Stimulated activated CD8-positive, alpha-beta memory T cell treated with anti-CD3 and anti-CD28 coated beads, Interleukin-2, amount 100 ng/mL, for 48 hours (primary cell): ENCODE measurements around the gene AMBP.

Experiments
- DNase-seq, 2 donors: peaks; one replicate each; pipeline ENCODE4 v3.0.0-alpha.2; 2020; ENCODE audit warnings: low read depth in 2 of 2

AMBP gene

DNA sequence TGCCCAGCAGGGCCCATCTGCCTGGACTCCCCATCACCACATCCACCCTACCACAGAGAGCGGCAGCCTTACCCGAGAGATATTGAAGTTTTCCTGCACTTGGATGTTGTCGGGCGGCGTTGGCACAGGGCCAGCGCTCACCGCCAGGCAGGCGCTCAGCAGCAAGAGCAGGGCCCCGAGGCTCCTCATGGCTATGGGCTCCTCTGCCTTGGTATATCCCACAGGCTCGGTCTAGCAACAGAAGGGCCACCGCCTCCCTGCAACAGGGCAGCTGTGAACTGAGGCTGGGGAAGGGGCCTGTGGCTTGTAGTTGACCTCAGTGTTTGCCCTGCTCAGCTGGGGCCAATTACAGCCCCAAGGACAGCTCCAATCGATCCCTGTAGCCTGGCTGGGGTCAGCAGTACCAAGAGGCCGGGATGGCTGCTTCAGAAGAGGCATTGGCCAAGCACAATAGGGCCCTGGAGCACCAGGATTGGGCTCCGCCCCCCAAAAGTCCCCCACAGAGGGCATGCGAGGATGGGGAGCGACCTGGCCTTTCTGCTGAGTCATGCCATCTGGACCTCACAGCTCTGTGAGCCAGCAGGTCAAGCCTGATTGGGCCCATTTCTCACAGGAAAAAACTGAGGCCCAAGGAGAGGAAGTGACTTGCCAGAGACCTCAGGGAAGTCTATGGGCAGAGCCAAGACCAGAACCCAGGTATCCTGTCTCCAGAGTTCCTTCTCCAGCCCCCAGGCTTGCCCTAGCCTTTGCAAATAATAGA, at the start of gene AMBP:
AMBP (minus strand) TSS at position 280 of the 760 bp plus-strand sequence; CDS start at position 189, 91 bp downstream.
- no peak for DNase-seq

DNA sequence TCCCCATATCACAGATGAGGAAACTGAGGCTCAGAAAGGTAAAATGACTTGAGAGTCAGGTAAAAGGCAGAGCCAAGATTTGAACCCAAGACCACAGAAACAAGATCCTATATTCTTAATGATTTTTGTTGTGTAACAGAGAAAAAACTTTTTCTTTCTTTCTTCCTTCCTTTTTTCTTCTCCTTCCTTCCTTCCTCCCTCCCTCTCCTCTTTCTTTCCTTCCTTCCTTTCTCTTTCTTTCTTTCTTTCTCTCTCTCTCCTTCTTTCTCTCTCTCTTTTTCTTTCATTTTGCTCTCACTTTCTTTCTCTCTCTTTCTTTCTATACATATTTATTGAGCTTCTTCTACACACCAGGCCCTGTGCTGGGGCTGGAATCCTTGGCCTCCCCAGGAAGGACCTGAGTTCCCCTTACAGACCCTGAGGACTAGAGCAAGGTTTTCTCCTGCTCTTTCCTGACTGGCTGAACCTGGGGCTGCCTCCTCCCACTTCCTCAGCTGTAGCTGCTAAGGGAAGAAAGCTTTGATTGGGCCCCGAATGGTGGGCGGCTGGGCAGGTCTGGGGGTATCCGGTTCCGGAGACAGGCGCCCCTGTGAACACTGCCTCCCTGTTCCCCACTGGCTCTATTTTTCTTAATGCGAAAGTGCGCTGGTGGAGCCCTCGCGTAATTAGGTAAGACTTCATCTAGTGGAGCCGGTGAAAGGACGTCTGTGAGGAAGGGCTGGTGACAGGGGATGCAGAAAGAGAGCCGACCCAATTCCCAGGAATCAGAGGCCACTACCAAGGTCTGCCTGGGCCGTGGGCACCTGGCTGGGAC, 48.4 kb upstream of the AMBP start:
- no peak for DNase-seq

DNA sequence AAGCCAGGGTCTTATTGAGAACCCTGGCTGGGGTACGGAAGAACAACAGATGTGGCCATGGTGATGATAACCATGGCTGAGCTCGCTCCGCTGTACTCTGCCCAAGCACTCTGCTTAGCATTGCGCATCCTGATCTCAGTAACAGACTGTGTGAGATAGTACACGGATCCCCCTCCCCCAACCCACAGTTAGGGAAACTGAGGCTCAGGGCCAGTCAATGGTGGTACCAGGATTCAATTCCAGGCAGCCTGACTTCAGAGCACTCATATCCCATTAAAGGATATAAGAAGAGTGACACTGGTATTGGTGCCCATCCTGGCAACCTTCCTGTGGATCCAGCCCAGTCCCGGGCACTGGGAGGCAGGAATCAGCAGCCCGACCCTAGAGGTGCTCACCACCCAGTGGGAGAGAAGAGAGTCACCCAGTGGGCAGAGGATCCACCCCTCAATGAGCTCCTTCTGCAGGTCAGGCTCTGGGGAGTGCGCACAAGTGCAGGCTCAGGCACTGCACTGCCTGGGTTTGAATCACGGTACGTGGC, 47.4 kb upstream of the AMBP start:
- DNase-seq, result no peak

DNA sequence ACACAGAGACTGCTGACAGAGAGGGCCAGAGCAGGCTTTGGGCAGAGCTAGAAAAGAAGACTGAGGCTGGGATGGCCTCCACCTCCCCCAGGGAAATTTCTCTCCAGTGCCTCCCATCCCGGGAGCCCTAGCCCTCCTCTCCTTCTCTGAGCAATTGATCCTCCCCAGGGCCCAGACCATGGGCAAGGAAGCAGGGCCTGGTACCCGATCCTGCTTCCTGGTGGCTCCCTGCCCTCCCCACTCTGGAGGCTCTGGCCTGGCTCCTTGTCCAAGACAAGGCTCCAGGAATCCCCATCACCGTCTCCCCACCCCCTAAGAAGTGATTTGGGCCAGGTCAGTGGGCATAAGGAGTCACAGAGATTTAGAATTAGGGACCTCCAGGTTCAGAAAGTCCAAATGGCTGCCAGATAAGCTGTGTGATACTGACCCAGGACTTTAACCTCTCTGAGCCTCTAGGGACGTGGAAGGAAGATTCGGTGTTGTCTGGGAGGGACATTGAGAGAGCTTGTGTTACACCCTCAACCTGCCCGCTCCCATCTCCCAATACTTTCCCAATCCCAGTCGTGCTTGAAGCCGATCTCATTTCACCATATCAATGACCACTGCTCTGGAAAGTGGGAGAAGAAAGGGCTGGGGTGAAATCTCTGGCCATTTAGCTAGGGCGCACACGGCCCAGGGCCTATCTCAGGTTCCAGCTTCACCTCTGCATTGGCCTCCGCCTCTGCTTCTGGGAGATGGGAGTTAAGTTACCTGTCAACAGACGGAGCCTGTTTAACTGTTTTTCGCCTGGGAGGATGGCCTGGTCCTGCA, 46.8 kb upstream of the AMBP start:
- DNase-seq, result no peak

DNA sequence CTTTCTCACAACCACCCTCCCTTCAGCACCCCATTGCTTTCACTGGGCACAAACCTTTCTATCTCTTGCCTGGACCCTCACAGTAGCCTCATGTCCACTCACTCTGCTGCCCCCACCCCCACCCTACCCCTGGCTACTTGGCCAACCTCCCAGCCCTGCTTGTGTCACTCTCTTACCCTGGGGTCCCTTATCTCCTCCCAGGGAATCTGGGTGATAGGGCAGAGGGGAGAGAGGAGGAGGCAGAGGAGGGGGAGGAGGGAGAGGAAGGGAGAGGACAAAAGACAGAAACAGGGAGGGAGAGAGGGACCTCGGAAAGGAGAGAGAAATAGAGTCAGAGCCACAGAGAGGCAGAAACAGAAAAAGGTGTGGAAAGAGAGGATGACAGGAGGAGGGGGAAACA, 46.0 kb upstream of the AMBP start:
- no peak for DNase-seq

DNA sequence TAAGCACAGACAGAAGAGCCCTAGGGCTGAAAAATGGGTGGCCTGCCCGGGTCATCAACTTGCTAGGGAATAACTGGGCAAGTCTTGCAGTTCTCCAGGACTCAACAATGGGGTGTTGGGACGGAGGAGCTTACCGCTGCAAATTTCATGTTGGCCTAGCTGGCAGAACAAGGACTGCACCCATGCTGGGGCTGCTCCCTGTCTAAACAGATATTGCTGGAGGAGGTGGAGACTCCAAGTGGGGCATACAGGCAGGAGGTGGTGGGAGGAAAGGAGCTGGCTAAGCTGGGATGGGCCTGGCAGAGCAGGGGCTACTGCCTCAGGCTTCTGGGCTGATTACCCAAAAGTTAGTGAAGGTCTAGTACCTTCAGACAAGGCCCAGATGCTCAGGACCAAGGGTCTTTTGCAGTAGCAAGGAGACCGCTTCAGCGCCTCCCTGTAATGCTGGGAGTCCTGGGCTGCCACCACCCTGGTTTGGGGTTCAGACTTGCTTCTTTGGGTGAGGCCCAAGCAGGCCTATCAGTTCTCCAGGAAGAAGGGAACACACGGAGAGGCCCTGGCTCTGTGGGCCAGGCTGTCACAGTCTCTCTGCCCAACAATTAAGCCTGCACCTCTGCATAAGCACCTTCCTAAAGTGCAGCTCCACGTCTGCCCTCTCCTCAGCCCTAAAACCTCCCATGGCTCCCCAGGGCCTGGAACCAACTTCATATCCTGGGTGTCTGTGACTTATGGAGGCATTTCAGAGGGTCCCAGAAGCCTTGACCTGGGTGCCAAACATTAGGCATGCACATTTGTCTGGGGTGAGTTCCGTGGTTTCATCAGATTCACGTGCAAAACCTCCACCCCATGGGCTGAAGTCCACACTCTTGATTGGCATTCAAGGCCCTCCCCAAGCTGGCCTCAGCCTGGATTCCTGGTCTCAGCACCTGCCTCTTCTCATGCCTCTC, 45.2 kb upstream of the AMBP start:
- DNase-seq, result no peak

DNA sequence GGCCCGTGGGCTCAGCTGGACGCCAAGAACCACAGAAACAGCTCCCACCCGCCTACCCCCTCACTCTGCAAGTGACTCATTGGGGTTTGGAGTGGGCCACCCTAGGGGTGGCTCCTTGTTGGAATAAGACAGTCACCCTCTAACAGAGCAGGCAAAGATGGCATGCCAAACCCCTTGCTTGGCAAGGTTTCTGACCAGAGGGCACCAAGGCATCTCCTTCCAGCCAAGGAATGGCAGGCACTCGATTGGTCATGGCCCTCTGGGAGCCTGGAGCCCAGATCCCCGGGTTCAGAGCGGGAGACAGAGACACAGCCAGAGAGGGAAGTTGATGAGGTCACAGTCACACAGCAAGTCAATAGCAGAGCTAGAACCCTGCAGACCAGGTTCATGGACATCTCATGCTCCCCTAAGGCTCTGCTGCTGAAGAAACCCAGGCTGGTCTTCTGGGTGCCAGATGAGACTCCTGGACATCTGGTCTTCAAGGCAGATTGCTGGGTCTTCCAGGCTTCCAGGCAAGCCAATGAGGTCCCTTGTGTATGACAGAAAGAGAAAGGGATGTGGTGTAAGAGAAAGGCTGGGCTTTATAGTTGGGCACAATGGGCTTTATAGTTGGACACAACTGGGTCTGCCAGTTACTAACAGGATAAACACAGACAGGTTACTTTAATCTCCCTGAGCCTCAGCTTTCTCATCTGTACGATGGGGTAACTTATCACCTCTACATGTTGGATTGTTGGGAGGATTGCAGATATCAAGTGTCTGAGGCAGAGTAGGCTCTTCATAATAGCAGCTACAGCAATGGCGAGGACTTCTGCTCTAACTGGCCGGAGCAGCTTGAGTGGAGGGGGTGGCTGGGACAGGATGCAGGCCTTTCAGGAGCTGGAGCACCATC, 44.3 kb upstream of the AMBP start:
- no peak for DNase-seq

DNA sequence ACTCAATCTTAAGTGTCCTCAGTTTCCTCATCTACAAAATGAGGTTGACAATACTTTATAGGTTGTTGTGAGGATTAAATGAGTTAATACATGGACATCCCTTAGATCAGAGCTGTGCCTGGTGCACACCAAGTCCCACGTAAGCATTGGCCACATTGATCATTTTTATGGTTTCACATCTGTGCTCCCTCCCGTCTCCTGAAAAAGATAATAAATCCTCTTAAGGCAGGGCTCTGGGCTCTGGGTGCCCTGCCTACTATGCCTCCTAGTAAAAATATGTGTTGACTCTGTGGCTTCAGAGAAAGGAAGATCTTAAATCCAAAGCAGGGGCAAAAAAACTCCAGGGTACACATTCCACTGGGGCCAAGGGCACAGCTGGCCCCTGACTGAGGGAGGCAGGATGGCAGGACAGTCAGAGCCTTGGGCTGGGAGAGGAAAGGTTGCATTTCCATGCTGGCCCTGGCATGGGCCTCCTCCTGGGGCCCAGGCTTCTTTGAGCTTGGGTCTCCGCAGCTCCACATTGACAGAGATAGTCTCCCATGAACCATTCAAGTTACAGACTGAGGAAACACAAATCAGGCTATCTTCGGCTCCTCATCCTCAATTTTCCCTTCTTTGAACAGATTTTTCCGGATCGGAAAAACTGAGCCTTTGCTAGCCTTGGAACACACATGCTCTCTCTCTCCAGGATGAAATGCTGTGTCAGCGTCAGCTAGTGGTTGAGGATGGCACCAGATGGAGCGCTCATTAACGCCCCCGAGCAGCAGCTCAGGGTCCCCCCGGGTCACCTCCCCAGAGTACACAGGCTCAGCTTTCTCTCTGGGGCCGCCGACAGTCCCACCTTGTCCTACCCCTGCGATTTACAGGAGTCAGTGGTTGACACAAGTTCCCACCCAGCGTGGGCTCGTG, 43.4 kb upstream of the AMBP start:
- DNase-seq, result no peak

DNA sequence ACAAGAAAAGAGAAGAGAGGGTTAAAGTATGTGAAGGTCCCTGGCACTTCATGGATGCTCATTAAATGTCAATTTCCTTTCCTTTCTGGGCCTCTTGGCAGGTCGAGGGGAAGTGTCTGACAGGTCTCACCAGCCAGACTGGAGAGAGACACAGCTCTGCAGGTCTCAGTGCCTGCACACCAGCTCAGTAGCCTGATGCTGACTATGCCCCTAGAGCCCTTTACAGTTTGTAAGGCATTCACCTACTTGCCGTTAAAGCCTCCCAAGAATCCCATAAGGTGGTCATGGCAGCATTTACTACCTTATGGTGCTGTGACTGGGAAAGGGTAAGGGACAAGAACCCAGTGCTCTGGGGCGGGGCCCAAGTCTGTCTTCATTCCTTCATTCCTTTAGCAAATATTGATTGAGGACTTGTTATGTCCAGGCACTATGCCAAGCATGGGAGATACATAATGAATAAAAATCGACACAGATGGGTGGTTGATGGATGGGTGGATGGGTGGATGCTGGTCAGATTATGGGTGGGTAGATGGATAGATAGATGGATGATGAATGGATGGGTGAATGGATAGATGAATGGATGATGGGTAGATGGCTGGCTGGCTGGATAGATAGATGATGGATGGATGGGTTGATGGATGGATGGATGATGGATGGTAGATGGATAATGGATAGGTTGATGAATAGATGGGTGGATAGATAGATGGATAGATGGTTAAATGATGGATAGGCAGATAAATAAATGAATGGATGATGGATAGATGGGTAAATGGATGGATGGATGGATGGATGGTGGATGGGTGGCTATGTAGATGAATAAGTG, 42.3 kb upstream of the AMBP start:
- no peak for DNase-seq

DNA sequence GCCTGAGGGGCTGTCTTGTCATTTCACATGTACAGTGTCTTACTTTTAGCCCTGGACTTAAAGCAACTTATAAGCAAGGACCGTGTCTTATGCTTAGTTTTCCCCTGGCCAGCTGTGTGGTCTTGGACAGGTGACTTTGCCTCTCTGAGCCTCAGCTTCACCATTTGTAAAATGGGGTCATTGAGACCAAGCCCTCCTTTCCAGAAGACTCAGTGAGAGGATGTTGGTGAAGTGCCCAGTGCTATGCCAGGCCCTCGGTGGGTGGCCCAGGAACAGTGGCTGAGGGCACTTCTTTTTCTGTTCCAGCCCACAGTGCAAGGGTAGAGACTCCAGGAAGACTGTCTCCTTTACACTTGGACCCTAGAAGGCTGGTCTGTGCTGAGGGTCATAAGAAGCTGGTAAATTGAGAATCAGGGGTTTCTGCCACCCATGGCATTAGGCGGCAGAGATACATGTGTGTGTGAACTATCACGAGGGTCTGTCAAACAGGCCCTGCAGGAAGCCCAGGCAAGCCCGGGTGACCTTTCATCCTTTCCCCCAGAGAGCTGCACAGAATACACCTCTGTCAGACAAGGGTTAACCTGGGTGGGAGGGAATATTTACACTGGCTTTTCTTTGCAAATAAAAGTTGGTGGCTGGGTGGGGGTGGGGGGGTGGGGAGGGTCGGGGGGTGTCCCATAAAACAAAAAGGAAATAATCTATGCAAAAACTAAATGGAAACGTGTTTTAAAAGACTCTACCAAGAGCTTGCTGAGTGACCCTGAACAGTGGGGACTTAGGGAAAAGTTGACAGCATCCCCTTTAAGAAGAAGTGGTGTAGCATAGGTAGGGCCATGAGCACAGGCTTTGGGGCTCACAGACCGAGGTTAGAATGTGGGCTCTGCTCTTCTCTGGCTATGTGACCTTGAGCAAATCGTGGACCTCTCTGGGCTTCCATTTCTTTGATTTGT, 41.4 kb upstream of the AMBP start:
- DNase-seq, result no peak

DNA sequence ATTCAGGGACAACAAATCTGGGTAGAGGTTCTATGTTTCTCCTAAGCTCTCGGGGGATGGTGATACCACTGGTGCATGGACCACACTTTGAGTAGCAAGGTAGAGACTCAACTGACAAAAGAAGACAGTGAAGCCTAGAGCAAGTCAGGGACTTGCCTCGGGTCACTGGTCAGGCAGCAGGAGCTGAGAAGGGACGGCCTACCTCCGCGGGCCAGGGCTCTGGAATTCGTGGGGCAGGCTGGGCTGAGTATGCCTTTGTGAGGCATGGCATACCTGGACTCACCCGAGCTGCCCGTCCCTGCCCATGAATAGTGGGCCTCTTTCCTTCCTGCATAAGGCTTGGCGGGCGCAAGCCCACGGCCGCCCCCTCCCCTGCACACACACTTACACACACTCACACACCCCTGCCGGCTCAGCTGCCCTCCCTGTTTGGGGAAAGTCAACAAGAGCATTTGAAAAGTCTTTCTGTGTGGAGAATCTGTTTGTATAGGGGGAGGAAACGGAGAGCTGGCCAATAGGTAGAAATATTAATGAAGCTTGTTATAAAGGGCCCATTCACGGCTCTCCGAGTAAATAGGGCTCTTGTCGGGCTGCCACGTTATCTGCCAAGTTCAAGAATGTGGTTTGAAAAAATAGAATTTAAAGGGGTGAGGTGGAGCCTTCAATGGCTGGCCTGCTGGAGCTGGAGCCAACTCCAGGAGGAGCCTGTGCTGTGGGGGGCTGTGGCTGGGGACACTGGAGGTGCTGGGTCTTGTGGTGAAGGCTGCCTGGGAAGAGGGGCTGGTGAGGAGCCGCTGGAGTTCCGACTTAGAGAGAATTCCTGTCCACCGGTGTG, 40.1 kb upstream of the AMBP start:
- no peak for DNase-seq

DNA sequence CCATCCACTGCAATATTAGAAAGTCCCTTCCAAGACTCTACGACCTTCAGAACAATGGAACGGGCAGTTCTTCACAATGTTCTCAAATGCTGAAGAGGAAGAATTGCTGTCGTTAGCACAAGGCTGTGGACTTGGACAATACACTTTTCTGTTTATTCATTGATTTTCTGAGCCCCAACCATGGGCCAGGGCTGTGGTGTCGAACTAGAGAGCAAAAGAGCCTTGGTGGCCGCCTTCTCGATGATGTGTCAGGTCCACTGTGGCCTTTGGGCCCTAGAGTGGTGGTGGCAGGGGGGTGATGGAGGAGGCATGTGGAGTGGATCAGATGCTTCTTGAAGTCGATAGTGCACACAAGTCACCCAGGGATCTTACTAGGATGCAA, 39.5 kb upstream of the AMBP start:
- DNase-seq, result no peak

DNA sequence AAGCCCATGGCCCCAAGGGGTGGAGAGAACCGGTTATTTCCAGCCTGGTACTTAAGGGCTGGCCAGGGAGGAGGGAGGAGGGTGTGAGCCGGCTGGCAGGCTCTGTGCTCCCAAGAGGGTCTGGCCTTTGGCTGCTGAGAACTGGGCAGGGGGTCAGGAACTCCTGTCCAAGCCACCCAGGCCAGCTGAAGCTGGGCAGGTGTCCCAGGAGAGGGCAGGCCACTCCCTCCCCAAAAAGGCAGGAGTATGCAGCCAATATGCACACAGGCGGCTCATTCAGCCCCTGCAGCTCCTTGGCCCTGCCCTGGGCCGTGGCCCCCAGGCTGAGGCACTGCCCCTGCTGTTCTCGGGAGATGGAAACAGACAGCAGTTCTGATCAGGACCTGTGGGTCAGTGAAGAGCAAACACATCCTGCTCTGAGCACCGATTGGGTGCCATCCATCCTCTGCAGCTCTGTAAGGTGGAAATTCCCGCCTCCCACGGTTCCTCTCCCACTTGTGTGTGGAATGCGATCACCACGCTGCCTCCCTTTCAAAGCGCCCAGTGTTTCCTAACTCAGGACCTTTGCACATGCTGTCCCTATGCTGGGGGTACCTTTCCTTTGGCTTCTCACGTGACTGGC, 38.1 kb upstream of the AMBP start:
- no peak for DNase-seq

DNA sequence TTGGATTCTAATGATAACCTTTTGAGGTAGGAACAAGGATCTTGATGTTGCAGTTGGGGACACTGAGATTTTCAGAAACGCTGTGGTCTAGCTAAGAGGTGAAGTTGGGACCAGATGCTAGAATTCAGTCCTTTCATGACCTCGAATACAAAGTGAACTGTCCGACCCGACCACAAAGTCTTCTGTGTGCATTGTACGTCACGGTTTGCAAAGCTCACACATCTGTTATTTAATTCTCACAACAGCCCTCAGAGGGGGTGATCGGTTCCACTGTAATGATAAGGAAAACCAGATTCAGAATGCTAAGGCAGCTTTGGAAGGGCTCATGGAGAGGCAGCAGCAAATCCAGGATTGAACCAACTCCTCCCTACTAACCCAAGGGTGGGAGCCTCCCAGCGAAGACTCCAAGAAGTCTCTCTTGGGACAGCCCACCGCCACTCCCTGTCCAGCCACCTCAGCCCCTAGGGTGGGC, 37.6 kb upstream of the AMBP start:
- no peak for DNase-seq

DNA sequence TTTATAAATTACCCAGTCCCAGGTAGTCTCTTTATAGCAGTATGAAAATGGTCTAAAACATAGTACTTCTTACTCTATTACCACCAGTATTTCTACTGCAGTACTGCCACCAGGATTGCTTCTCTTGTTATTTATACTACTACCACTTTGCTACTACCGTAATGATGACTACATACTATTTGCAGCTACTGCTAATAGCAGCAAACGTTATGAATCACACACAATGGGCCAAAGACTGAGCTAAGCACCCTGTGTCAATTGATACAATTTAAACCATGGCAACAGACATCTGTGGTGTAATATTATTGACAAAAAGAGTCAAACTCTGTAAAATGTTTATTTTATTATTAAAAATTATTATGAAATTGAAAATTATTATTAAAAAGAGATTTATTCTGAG, 36.3 kb upstream of the AMBP start:
- DNase-seq, result no peak
